Suprapubic skin (tissue), 4 donors: ENCODE measurements around the gene MARS1. TPM values are rescaled to one million over a fixed set of nuclear protein-coding genes. Genes with fewer than 3 reads are reported as not detected.
A peak's percentile ranks its signal among the peaks of the same experiment; 100 is the strongest.

Experiments
- DNase-seq, 2 donors: peaks; one replicate each; pipeline ENCODE4 v3.0.0-alpha.2; 2019; ENCODE audit warnings: low spot score in 2 of 2
- H3K27ac ChIP-seq: fragments of 200-600 bp; sonication (generic); one replicate; pipeline ENCODE4 v1.5.1; 2019
- H3K27me3 ChIP-seq: fragments of 200-600 bp; sonication (generic); one replicate; pipeline ENCODE4 v1.5.1; 2019
- H3K36me3 ChIP-seq: fragments of 200-600 bp; sonication (generic); one replicate; pipeline ENCODE4 v1.5.1; 2019
- H3K4me1 ChIP-seq: fragments of 200-600 bp; sonication (generic); one replicate; pipeline ENCODE4 v1.5.1; 2019
- H3K4me3 ChIP-seq: fragments of 200-600 bp; sonication (generic); one replicate; pipeline ENCODE4 v1.5.1; 2019; ENCODE audit warnings: mild to moderate bottlenecking
- H3K9me3 ChIP-seq: fragments of 200-600 bp; sonication (generic); one replicate; pipeline ENCODE4 v1.5.1; 2019
- EP300 ChIP-seq: sonication (generic); formaldehyde crosslinking; IDR thresholded peaks from one replicate; pipeline ENCODE4 v1.6.1; 2017; ENCODE audit warnings: antibody characterized with exemption
- POLR2A ChIP-seq, 2 donors: fragments of 450-650 bp; IDR thresholded peaks; one replicate each; pipeline ENCODE4 v1.6.1; 2017; ENCODE audit warnings: antibody characterized with exemption in 2 of 2, mild to moderate bottlenecking in 2 of 2, moderate library complexity in 2 of 2
- POLR2AphosphoS5 ChIP-seq, 3 donors: sonication (generic); formaldehyde crosslinking; IDR thresholded peaks; one replicate each; pipeline ENCODE4 v1.6.1; 2017; ENCODE audit warnings: antibody characterized with exemption in 3 of 3
- WGBS: methylation state at CpG from one replicate; pipeline ENCODE4 v1.1.5; 2018; 5-methylcytosine and 5-hydroxymethylcytosine counted together
- total RNA-seq, 4 donors: library from RNA; depleted of rRNA; stranded (reverse); fragments of >200 nt; gene quantifications; one replicate each; pipeline ENCODE4 v1.1.0, GENCODE V29; 2016
- TF ChIP-seq, protein P1 (sequence below), 2 donors: fragments of 200-600 bp in 1 of 2; fragments of 450-650 bp in 1 of 2; sonication (generic) in 1 of 2; IDR thresholded peaks; one replicate each; pipeline ENCODE4 v1.5.1; 2016 to 2019; ENCODE audit warnings: antibody characterized with exemption in 2 of 2, mild to moderate bottlenecking in 1 of 2, moderate library complexity in 1 of 2

MARS1 gene
- total RNA-seq, 4 donors from 2014 or later: 55.7 to 203 (median 79.7) TPM

DNA sequence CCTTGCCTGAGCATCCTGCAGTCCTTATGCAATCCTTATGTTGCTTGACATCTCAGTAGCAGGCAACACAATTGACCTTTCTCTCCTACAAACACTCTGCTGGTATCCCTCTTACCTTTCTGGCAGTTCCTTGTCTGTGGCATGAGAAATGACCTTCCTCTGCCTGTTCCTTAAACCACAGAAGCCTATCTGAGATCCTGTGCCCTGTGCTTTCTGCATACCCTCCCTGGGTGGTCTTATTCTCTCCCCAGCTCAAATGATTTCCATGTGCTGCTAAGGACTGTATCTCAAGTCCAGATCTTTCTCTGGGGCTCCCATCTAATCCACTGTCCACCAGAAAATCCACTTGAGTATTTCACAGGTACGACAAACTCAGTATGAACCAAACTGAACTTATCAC is 6.2 kb upstream of the MARS1 start:
- peaks cover 9% of the 10 kb centered on the region for H3K27me3 ChIP-seq
- no peak overlapping the region for H3K4me3 ChIP-seq
- H3K4me1 ChIP-seq: no peaks in the 10 kb centered on the region
- TF ChIP-seq POLR2AphosphoS5 (IDR thresholded peaks at IDR 0.05): no peak
- TF ChIP-seq POLR2A (IDR thresholded peaks at IDR 0.05): no peak
- 77% methylated on average over 1 of the region's 1 CpG for WGBS
- H3K36me3 ChIP-seq: no peaks in the 10 kb centered on the region
- no peak overlapping the region for H3K27ac ChIP-seq
- DNase-seq: no peak
- H3K9me3 ChIP-seq: no peaks in the 10 kb centered on the region

DNA sequence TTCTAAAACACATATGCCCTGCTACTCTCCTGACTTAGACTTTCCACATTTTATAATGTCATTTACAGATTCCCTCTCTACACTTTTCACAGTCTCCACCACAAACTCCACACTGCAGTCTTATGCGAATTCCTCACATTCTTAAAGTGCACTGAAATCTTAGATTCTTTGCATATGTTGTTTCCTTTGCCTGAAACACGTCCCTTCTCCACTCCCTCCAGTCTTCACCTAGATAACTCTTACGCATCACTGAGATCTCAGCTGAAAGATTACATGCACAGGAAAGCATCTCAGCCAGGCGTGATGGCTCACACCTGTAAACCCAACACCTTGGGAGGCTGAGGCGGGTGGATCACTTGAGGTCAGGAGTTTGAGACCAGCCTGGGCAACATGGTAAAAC is 4.4 kb upstream of the MARS1 start:
- DNase-seq: no peak
- Histone ChIP-seq H3K27ac (no peak overlapping the region), H3K27me3 (no peaks in the 10 kb centered on the region), H3K36me3 (no peaks in the 10 kb centered on the region), H3K4me1 (peaks cover 6% of the 10 kb centered on the region), H3K4me3 (no peak overlapping the region), H3K9me3 (no peaks in the 10 kb centered on the region)
- WGBS: 59% methylated on average over 5 of the region's 5 CpGs
- TF ChIP-seq, protein P1, sequence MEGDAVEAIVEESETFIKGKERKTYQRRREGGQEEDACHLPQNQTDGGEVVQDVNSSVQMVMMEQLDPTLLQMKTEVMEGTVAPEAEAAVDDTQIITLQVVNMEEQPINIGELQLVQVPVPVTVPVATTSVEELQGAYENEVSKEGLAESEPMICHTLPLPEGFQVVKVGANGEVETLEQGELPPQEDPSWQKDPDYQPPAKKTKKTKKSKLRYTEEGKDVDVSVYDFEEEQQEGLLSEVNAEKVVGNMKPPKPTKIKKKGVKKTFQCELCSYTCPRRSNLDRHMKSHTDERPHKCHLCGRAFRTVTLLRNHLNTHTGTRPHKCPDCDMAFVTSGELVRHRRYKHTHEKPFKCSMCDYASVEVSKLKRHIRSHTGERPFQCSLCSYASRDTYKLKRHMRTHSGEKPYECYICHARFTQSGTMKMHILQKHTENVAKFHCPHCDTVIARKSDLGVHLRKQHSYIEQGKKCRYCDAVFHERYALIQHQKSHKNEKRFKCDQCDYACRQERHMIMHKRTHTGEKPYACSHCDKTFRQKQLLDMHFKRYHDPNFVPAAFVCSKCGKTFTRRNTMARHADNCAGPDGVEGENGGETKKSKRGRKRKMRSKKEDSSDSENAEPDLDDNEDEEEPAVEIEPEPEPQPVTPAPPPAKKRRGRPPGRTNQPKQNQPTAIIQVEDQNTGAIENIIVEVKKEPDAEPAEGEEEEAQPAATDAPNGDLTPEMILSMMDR (IDR thresholded peaks at IDR 0.05): no peak
- TF ChIP-seq EP300: no peak
- TF ChIP-seq POLR2AphosphoS5 (IDR thresholded peaks at IDR 0.05): no peak
- no peak for TF ChIP-seq POLR2A (IDR thresholded peaks at IDR 0.05)

DNA sequence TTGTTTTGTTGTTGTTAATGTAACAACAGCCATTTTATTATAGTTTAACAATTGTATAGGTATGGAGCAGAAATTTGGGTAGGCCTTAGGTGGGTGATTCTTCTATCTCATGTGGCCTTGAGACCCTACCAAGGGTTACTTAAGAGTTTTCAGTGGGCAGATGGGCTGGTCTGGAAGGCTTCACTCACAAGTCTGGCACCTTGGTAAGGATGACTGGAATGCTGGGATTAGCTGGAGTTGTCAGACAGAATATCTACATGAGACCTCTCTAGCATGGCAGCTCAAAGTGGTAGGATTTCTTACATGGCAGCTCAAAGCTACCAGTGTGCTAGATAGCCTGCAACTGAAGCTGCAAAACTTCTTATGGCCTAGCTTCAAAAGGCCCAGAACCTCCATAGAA is 2.2 kb upstream of the MARS1 start:
- H3K4me3 ChIP-seq: no peak overlapping the region
- no peak for TF ChIP-seq EP300
- TF ChIP-seq, protein P1 (IDR thresholded peaks at IDR 0.05): no peak
- TF ChIP-seq POLR2A (IDR thresholded peaks at IDR 0.05): no peak
- TF ChIP-seq POLR2AphosphoS5 (IDR thresholded peaks at IDR 0.05): no peak
- H3K4me1 ChIP-seq: peaks cover 17% of the 10 kb centered on the region
- H3K27ac ChIP-seq: no peak overlapping the region
- no peaks in the 10 kb centered on the region for H3K9me3 ChIP-seq
- no peak for DNase-seq
- peaks cover 15% of the 10 kb centered on the region for H3K36me3 ChIP-seq
- H3K27me3 ChIP-seq: no peaks in the 10 kb centered on the region

DNA sequence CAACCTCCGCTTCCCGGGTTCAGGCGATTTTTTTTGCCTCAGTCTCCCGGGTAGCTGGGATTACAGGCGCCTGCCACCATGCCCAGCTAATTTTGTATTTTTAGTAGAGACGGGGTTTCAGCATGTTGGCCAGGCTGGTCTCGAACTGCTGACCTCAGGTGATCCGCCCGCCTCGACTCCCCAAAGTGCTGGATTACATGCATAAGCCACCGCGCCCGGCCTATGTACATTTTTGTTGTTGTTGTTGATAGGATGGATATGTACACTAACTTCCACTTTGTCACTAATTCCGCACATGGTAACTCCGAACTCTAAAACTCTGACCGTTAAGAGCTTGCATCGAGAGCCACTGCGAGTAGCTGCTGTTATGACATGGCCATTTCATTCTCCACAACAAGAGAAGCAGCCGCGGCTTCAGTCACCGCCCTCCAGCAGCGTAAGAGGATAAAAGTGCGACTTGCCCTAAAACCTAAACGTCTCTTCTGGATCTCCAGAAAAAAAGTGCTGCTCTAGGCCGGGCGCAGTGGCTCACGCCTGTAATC is 742 bp upstream of the MARS1 start:
- WGBS: 86% methylated on average over 27 of the region's 27 CpGs
- H3K4me3 ChIP-seq: peak overlapping the region; percentile 80
- no peaks in the 10 kb centered on the region for H3K9me3 ChIP-seq
- no peak for DNase-seq
- peaks cover 29% of the 10 kb centered on the region for H3K36me3 ChIP-seq
- H3K27me3 ChIP-seq: no peaks in the 10 kb centered on the region
- TF ChIP-seq POLR2A (IDR thresholded peaks at IDR 0.05) (no peak), POLR2AphosphoS5 (IDR thresholded peaks at IDR 0.05) (no peak), EP300 (no peak)
- TF ChIP-seq, protein P1 (IDR thresholded peaks at IDR 0.05): no peak
- H3K4me1 ChIP-seq: peaks cover 17% of the 10 kb centered on the region
- H3K27ac ChIP-seq: no peak overlapping the region

DNA sequence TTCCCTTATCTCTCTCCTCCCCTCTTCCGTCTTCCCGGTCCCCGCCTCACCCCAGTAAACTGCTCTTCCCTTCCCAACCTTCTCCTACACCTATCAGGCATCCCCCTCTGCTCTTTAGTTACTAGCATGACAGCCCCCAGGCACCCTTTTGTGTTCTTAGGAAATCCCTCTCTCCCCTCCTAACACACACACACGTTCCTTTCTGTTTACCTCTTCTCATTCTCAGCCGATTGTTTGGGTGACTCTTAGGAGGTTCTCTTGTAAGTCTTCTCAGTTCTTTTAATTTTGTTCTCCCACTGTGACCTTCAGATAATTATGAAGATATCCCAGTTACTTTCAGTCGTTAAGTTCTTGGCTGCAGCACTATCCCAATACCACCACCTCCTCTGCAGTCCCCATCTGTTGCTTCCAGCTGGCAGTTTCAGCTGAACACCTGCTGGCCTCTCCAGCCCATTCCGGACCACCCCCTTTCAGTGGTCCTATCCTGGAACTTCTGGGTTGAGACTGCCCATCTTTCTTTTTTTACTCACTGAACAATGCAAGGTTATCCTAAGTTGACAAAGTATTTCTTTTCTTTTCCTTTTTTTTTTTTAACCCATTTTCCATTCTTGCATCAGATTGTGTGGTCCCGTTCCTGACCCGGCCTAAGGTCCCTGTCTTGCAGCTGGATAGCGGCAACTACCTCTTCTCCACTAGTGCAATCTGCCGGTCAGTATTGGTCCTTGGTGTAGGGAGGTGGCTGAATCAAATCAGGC is 711 bp downstream of the MARS1 start:
- Histone ChIP-seq H3K4me1 (peaks cover 17% of the 10 kb centered on the region), H3K27ac (peak overlapping the region; percentile 66), H3K27me3 (no peaks in the 10 kb centered on the region), H3K9me3 (no peaks in the 10 kb centered on the region), H3K4me3 (peak overlapping the region; percentile 80), H3K36me3 (peaks cover 37% of the 10 kb centered on the region)
- TF ChIP-seq EP300 (no peak), POLR2A (IDR thresholded peaks at IDR 0.05) (no peak), POLR2AphosphoS5 (IDR thresholded peaks at IDR 0.05) (no peak)
- TF ChIP-seq, protein P1 (IDR thresholded peaks at IDR 0.05): no peak
- DNase-seq: no peak
- 34% methylated on average over 11 of the region's 11 CpGs for WGBS
